NB4 (cell line): ENCODE results near the gene AP1M1.

Experiments used
- MAX ChIP-seq: IDR thresholded peaks from 2 replicates; pipeline ENCODE4 v1.6.1; 2011; ENCODE audit warnings: low read depth, low read length
- POLR2A ChIP-seq: IDR thresholded peaks from 2 replicates; pipeline ENCODE4 v1.6.1; 2011; ENCODE audit warnings: mild to moderate bottlenecking; ENCODE audit not compliant: insufficient read length; ENCODE audit errors: extremely low read depth
- TF ChIP-seq, protein P1 (sequence below): IDR thresholded peaks from one replicate; pipeline ENCODE4 v1.5.1; 2012; ENCODE audit warnings: low read depth, low read length

- TF ChIP-seq POLR2A: no peak
- TF ChIP-seq, protein P1, sequence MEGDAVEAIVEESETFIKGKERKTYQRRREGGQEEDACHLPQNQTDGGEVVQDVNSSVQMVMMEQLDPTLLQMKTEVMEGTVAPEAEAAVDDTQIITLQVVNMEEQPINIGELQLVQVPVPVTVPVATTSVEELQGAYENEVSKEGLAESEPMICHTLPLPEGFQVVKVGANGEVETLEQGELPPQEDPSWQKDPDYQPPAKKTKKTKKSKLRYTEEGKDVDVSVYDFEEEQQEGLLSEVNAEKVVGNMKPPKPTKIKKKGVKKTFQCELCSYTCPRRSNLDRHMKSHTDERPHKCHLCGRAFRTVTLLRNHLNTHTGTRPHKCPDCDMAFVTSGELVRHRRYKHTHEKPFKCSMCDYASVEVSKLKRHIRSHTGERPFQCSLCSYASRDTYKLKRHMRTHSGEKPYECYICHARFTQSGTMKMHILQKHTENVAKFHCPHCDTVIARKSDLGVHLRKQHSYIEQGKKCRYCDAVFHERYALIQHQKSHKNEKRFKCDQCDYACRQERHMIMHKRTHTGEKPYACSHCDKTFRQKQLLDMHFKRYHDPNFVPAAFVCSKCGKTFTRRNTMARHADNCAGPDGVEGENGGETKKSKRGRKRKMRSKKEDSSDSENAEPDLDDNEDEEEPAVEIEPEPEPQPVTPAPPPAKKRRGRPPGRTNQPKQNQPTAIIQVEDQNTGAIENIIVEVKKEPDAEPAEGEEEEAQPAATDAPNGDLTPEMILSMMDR: no peak
- TF ChIP-seq MAX: no peak
Observed at GRCh38 chr19:16180611-16181010, 17.1 kb upstream of the AP1M1 start.
